GM15510 (cell line): Measurements from ENCODE around the gene MYO5A.

Experiments
- POLR2A ChIP-seq: IDR thresholded peaks from 3 replicates; pipeline ENCODE4 v1.6.1; 2011; ENCODE audit warnings: borderline replicate concordance; ENCODE audit not compliant: insufficient read length; ENCODE audit errors: extremely low read depth

The MYO5A gene

DNA sequence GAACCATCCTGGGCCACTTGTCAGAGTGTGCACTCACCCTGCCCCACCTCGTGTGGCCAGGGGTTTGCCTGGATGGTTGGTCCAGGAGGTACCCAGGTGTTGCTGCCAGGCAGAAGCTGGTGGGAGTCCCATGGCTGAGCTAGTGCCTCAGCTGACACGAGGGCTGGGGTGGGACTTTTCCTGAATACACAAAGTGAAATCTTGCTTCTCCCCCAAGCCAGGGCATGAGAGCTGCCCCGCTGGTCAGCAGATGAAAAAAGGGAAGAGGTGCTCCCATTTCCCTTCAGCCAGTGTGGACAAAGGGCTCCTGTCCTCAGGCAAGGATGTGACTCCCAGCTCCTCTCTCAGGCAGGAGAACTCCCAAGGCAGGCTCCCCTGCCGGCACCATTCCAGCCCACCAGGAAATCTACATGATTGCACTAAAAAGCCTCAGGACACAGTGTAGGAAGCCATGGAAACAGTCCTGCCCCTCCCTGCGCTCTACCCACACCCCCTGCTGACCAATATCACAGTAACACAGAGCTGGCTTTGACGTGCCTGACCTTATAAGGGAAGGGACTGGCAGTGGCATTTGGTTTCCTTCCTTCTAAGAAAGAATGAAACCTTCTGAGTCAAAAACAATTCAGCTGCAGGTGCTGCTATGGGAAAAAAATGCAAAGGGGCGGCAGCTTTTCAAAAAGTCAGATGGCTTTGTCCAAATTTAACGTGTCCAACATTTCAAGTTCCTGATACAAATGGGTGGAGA is 267.0 kb downstream of the MYO5A start:
- TF ChIP-seq POLR2A: peak; percentile 29

DNA sequence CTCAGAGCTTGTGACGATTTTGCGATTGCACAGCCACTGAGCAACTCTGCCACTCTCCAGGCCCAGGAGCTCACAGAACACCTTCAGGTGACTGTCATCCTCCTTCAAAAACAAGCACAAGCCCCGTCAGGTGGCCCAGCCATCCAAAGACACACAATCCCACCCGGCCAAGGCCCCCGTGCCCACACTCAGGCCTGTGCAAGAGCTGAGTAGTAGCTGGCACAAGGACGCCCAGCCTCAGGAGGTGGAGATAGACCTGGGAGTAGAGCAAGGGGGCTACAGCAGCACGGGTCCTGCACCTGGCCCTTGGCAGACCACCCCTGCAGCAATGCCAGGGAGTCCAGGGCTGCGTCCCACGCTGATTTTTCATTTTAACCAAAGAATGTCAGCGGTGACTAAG is 267.7 kb downstream of the MYO5A start:
- TF ChIP-seq POLR2A: no peak

DNA sequence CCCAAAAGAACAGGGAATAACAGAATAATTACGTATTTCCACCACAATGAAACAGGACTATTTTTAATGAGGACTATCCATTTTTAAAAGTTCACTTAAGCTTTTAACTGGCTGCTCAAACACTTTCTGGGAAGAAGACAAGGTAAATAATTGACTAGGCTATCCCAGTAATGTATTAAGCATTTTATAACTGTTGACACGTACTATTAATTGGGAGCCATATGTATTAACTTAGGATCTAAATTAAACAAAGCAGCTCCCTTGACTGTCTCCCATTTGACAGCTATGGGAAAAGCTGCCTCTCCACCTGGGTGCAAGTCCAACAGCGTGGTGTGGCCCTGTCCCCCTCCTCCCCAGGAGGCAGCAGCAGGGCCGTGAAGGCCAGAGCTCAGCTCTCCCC is 269.2 kb downstream of the MYO5A start:
- TF ChIP-seq POLR2A: no peak

DNA sequence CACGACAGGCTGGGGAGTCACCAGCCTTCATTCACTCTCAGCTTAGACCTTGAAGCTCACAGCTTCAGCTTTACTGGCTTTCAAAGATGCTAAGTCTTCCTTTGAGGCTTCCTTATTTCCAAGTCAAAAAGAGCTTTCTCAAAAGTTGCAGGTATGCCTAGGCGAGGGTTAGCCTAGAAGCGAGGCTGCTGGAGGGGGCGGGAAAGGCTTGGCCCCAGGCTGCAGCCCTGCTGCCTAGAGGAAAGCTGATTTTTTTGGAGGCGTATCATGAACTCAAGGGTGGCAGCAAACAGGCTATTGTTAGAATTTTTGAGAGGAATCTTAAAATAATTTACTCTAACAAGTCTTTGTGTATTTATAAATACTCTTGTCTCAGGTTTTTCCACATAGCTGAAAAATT is 270.2 kb downstream of the MYO5A start:
- TF ChIP-seq POLR2A: no peak

DNA sequence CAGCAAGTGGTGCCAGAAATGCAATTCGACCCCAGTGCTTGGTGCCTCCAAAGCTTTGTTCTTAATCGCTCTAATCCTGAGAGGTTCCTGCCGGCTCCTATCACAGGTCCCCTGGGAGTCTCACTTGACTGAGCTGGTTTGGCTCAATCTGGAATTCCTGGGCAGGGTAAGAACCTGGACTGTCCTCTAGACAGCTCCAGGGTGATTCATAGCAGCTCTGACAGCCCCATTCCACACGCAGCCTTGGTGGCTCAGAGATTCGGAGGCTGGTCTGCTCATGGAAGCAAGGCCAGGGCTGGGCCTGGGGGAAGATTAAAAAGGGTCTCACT is 271.0 kb downstream of the MYO5A start:
- TF ChIP-seq POLR2A: no peak
